ENCODE data around the gene KRT31. TPM values are rescaled to one million over a fixed set of nuclear protein-coding genes. Genes with fewer than 3 reads are reported as not detected.
A peak's percentile ranks its signal among the peaks of the same experiment; 100 is the strongest.
"Not testable (repeated sequence)": the region's sequence is repeated elsewhere in the genome, so short reads cannot be mapped to it uniquely, and the experiment has no call there.

KRT31 gene
- total RNA-seq, 1 experiment from 2014 or later: not detected

DNA sequence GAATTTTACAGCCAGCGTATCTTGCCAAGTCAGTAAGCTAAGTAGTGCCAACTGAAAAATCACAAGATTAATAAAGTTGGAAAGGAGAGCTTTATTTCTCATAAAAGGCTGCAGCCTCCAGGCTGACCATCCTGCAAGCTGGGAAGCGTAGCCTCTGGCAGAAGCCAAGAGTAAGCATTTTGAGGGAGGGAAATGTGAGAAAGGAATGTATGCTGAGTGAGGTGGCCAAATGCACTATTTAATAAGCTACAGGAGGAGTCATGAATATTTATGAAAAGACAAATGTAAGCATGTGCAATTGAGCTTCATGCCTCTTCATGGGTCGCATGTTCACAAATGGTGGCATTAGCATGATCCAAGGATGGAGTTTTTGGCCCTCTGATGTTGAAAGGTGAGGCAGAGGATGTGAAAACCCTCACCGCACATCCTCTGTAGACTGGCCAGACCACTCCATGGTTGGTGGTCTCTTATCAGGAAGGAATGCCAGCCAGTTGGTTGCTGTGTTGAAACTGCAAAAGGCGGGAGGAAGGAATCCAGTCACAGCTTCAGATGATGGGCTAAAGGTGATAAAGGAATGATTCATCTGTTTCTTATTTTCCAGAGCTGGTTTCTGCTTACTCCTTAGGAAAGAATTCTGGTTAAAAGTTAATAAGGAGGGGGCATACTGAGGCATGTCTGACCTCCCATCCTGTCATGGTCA lies 37.0 kb downstream of the KRT31 start:
- DNase-seq (ENCODE audit: low read depth): peak; percentile 88
- in situ Hi-C loops (cut with HindIII; ENCODE audit: low pct_unique_long_range_greater_than_20kb, low sequenced_read_pairs): no loop called here

DNA sequence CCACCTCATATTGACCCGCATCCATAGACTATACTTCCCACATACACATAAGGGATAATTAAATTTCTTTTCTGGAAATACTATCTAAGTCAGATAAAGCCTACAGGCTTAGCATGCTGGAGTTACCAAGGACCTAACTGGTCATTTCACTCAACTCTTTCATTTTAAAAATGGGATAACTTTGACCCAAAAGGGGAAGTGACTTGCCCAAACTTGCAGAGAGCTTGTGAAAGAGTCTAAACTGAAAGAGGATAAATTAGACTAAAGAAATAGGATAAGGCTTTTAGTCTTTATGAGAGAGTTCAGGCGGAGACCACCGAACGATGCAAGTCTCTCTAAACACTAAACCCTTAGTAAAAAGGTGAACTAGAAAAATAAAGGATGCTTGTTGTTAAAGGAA lies 42.9 kb downstream of the KRT31 start:
- in situ Hi-C loops (cut with HindIII; ENCODE audit: low pct_unique_long_range_greater_than_20kb, low sequenced_read_pairs): no loop called here
- no peak for DNase-seq (ENCODE audit: low read depth)

DNA sequence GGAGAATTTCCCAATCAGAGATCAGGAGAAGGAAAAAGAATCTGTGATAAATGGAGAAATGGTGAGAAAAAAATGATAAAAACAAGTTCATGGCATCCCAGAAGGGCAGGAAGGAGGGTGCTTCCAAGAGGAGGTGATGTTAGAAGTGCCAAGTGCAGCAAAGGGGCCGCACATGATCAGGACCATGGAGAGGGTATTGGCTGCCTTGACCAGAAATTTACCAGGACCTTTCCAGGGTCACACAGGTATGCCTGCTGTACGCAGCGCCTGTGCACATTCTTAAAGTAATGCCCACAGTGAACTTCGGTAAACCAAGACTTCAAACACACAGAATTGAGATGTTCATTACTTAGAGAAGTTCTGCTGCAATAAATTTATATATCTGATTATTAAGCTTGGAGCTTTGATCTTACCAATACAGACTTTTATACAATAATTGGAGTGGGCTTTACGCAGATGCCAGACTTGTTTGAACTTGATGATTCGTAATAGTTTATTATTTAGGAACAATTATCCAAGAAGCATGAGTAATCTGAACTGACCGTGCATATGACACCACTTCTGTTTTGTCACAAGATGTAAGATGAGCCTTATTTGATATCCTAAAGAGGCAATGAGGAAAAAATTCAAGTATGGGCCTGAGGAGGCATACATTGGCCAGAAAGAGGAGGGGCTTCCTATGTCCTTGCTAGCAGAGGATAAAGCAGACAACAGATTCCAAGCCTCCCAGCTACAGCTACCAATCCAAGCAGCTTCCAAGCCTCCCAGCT lies 44.6 kb downstream of the KRT31 start:
- in situ Hi-C loops (cut with HindIII; ENCODE audit: low pct_unique_long_range_greater_than_20kb, low sequenced_read_pairs): no loop called here
- no peak for DNase-seq (ENCODE audit: low read depth)

DNA sequence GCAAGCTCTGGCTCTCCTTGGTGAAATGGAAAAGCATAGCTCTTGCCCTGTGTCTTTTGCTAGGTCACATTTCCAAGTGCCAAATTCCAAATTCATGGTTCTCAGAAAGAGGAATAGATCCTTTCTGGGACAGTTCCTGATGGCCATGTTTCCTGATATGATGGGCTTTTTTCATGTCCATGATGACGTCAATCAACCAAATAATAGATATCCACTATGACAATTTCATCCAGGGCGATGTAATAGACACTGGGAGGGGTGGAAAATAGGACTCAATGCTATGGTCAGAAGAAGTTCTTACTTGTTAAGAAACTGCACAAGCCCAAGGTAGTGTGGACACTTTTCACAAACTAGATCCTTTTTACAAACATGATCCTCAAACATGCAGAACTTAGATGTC lies 46.2 kb downstream of the KRT31 start:
- in situ Hi-C loops (cut with HindIII; ENCODE audit: low pct_unique_long_range_greater_than_20kb, low sequenced_read_pairs): no loop called here
- no peak for DNase-seq (ENCODE audit: low read depth)

DNA sequence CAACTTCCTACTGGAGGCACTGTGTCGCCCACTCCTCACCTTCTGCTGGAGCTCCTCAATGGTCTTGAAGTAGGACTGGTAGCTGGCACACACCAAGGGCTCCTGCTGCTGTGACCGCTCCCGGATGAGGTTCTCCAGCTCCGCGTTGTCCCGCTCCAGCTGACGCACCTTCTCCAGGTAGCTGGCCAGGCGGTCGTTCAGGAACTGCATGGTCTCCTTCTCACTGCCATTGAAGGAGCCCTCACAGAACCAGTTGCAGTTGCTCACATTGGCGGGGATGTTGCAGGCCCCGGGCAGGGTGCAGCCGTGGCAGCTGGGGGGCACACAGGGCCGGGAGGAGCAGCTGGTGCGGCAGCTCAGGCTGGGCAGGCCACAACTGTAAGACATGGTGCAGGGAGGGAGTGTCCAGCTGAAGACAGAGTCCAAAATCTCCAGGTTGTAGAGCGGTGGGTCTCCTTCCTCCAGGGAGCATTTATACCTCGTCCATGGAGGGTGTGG lies 47.0 kb downstream of the KRT31 start, which contains the start of gene KRT33A:
KRT33A (minus strand) TSS at position 448 of the 498 bp plus-strand sequence; CDS start at position 387, 61 bp downstream.
- in situ Hi-C loops (cut with HindIII; ENCODE audit: low pct_unique_long_range_greater_than_20kb, low sequenced_read_pairs); DNase-seq (ENCODE audit: low read depth): not testable (repeated sequence)

DNA sequence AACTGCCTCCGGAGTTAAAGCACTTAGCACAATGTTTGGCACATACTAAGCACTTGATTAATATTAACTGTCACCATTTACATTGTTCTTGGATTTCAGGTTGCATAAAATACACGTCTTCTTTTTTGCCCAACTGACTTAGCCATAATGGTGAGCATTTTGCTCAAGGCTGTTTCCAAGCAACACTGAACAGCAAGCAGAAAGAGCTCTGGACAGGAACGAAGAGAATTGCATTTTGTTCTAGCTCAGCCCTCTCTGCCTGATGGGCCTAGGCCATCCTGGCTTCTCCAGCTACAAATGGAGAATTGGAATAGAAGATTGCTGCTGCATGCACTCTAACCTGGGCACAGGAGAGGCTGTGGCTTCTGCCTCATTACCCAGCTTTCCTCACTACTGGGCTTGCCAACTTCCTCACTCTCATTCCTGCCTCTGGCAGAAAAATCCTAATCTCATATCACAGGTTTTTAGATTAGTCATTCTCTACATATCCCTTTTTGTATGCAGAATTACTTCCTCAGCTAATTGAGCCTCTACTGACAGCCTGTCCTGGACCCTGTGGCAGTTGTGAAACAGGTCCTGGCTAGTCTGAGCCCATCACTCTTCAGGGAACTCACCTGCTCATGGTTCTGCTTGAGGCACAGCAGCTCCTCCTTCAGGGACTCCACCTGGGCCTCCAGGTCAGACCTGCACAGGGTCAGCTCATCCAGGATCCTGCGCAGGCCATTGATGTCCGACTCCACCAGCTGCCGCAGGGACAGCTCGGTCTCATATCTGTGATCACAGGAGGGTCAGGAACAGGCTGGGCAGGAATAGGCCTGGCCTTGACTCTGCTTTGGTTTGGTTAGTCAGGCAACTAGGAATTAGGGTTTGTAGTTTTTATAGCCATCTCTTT lies 49.3 kb downstream of the KRT31 start:
- in situ Hi-C loops (cut with HindIII; ENCODE audit: low pct_unique_long_range_greater_than_20kb, low sequenced_read_pairs): no loop called here
- DNase-seq (ENCODE audit: low read depth): no peak

DNA sequence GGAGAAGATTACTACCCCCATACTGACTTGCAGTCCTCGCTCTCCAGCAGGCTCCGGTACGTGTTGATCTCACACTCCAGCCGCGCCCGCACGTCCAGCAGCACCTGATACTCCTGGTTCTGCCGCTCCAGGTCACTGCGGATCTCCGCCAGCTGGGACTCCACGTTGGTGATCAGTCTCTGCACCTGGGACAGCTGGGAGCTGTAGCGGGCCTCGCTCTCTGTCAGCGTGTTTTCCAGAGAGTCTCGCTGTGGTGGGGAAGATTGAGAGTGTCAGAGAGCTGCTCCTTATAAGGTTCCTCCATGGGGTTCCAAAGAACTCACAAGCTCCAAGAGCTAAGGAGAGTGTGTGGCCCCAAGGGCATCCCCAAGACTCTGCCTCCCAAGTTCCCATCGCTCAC lies 51.0 kb downstream of the KRT31 start:
- DNase-seq (ENCODE audit: low read depth); in situ Hi-C loops (cut with HindIII; ENCODE audit: low pct_unique_long_range_greater_than_20kb, low sequenced_read_pairs): not testable (repeated sequence)

DNA sequence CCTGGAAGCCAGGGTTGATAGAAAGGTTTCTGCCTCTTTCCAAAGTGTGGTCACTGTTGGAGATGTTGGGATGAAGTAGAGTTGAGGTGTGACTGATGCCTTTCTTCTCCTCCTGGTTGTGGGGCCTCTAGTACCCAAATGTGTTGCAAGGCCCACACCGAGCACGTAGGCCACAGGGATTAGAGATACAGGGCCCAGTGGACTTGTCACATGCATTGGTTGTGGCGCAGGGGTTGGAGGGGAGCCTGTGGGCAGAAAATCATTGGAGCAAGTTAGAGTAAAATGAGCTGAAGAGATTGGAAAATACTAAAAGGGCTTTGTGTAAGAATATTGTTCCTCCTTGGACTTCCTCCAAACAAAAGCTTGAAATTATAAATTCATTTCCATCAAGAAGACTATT lies 51.4 kb downstream of the KRT31 start:
- no peak for DNase-seq (ENCODE audit: low read depth)
- in situ Hi-C loops (cut with HindIII; ENCODE audit: low pct_unique_long_range_greater_than_20kb, low sequenced_read_pairs): no loop called here

Other genes starting within 250 kb of the KRT31 start
- gene KRTAP4-5, start 247.8 kb downstream of the KRT31 start, total RNA-seq (2014; rRNA removed; shearing (Covaris generic); ENCODE audit: low replicate concordance): not detected in 2 replicates
- gene KRTAP4-4, start 236.9 kb downstream of the KRT31 start, total RNA-seq (2014; rRNA removed; shearing (Covaris generic); ENCODE audit: low replicate concordance): not detected in 2 replicates
- gene KRTAP4-3, start 229.4 kb downstream of the KRT31 start, total RNA-seq (2014; rRNA removed; shearing (Covaris generic); ENCODE audit: low replicate concordance): not detected in 2 replicates
- not detected in 2 replicates for gene KRTAP4-2, start 219.4 kb downstream of the KRT31 start, total RNA-seq (2014; rRNA removed; shearing (Covaris generic); ENCODE audit: low replicate concordance)
- gene KRTAP4-1, start 212.7 kb downstream of the KRT31 start, total RNA-seq (2014; rRNA removed; shearing (Covaris generic); ENCODE audit: low replicate concordance): not detected in 2 replicates
- not detected in 2 replicates for gene KRTAP9-1, start 207.7 kb downstream of the KRT31 start, total RNA-seq (2014; rRNA removed; shearing (Covaris generic); ENCODE audit: low replicate concordance)
- not detected in 2 replicates for gene KRTAP9-2, start 171.0 kb downstream of the KRT31 start, total RNA-seq (2014; rRNA removed; shearing (Covaris generic); ENCODE audit: low replicate concordance)
- not detected in 2 replicates for gene KRTAP9-3, start 165.2 kb downstream of the KRT31 start, total RNA-seq (2014; rRNA removed; shearing (Covaris generic); ENCODE audit: low replicate concordance)
- gene KRTAP9-8, start 159.6 kb downstream of the KRT31 start, total RNA-seq (2014; rRNA removed; shearing (Covaris generic); ENCODE audit: low replicate concordance): not detected in 2 replicates
- not detected in 2 replicates for gene KRTAP9-4, start 147.9 kb downstream of the KRT31 start, total RNA-seq (2014; rRNA removed; shearing (Covaris generic); ENCODE audit: low replicate concordance)
- gene KRTAP9-9, start 142.2 kb downstream of the KRT31 start, total RNA-seq (2014; rRNA removed; shearing (Covaris generic); ENCODE audit: low replicate concordance): not detected in 2 replicates
- gene KRTAP9-6, start 132.2 kb downstream of the KRT31 start, total RNA-seq (2014; rRNA removed; shearing (Covaris generic); ENCODE audit: low replicate concordance): not detected in 2 replicates
- gene KRTAP9-7, start 121.9 kb downstream of the KRT31 start, total RNA-seq (2014; rRNA removed; shearing (Covaris generic); ENCODE audit: low replicate concordance): not detected in 2 replicates
- gene KRTAP29-1, start 94.8 kb downstream of the KRT31 start, total RNA-seq (2014; rRNA removed; shearing (Covaris generic); ENCODE audit: low replicate concordance): not detected in 2 replicates
- gene KRTAP16-1, start 88.3 kb downstream of the KRT31 start, total RNA-seq (2014; rRNA removed; shearing (Covaris generic); ENCODE audit: low replicate concordance): not detected in 2 replicates
- gene KRTAP17-1, start 81.9 kb downstream of the KRT31 start, total RNA-seq (2014; rRNA removed; shearing (Covaris generic); ENCODE audit: low replicate concordance): not detected in 2 replicates
- not detected in 2 replicates for gene KRT33A, start 46.8 kb downstream of the KRT31 start, total RNA-seq (2014; rRNA removed; shearing (Covaris generic); ENCODE audit: low replicate concordance)
- not detected in 2 replicates for gene KRT33B, start 27.8 kb downstream of the KRT31 start, total RNA-seq (2014; rRNA removed; shearing (Covaris generic); ENCODE audit: low replicate concordance)
- gene KRT34, start 15.3 kb downstream of the KRT31 start, total RNA-seq (2014; rRNA removed; shearing (Covaris generic); ENCODE audit: low replicate concordance): 0.20 TPM in 1 of 2 replicates, not detected in the other
- not detected in 2 replicates for gene KRT37, start 27.0 kb upstream of the KRT31 start, total RNA-seq (2014; rRNA removed; shearing (Covaris generic); ENCODE audit: low replicate concordance)
- not detected in 2 replicates for gene KRT38, start 43.4 kb upstream of the KRT31 start, total RNA-seq (2014; rRNA removed; shearing (Covaris generic); ENCODE audit: low replicate concordance)
- gene KRT32, start 69.8 kb upstream of the KRT31 start, total RNA-seq (2014; rRNA removed; shearing (Covaris generic); ENCODE audit: low replicate concordance): not detected in 2 replicates
- gene KRT35, start 83.5 kb upstream of the KRT31 start, total RNA-seq (2014; rRNA removed; shearing (Covaris generic); ENCODE audit: low replicate concordance): not detected in 2 replicates
- gene KRT36, start 92.3 kb upstream of the KRT31 start, total RNA-seq (2014; rRNA removed; shearing (Covaris generic); ENCODE audit: low replicate concordance): not detected in 2 replicates
- 0.78 TPM in 1 of 2 replicates, not detected in the other for gene KRT13, start 108.0 kb upstream of the KRT31 start, total RNA-seq (2014; rRNA removed; shearing (Covaris generic); ENCODE audit: low replicate concordance)
- gene KRT15, start 121.3 kb upstream of the KRT31 start, total RNA-seq (2014; rRNA removed; shearing (Covaris generic); ENCODE audit: low replicate concordance): 3.6 and 14.2 TPM in 2 replicates
- 682 and 694 TPM in 2 replicates for gene KRT19, start 130.7 kb upstream of the KRT31 start, total RNA-seq (2014; rRNA removed; shearing (Covaris generic); ENCODE audit: low replicate concordance)
- not detected in 2 replicates for gene KRT9, start 174.5 kb upstream of the KRT31 start, total RNA-seq (2014; rRNA removed; shearing (Covaris generic); ENCODE audit: low replicate concordance)
- not detected in 2 replicates for gene KRT14, start 189.3 kb upstream of the KRT31 start, total RNA-seq (2014; rRNA removed; shearing (Covaris generic); ENCODE audit: low replicate concordance)
- 1.4 TPM in 1 of 2 replicates, not detected in the other for gene KRT16, start 215.2 kb upstream of the KRT31 start, total RNA-seq (2014; rRNA removed; shearing (Covaris generic); ENCODE audit: low replicate concordance)
- gene KRT17, start 227.0 kb upstream of the KRT31 start, total RNA-seq (2014; rRNA removed; shearing (Covaris generic); ENCODE audit: low replicate concordance): not detected in 2 replicates